WTC11 (cell line): ENCODE measurements around the gene COL18A1.
"Not testable (repeated sequence)": the region's sequence is repeated elsewhere in the genome, so short reads cannot be mapped to it uniquely, and the experiment has no call there.

Experiments used
- NR1H2 ChIP-seq: sonication (generic); formaldehyde crosslinking; IDR thresholded peaks from 2 replicates; pipeline ENCODE4 v1.9.0; 2021; ENCODE audit warnings: mild to moderate bottlenecking, moderate library complexity, missing genetic modification reagents
- SMAD4 ChIP-seq: sonication (generic); formaldehyde crosslinking; IDR thresholded peaks from 2 replicates; pipeline ENCODE4 v1.8.0; 2022; ENCODE audit warnings: mild to moderate bottlenecking, missing genetic modification reagents
- TEAD1 ChIP-seq: sonication (generic); formaldehyde crosslinking; IDR thresholded peaks from 2 replicates; pipeline ENCODE4 v1.8.0; 2022; ENCODE audit warnings: mild to moderate bottlenecking, missing genetic modification reagents
- TF ChIP-seq, protein P1 (sequence below): fragments of 200-600 bp; IDR thresholded peaks from 2 replicates; pipeline ENCODE4 v1.8.0; 2022; ENCODE audit warnings: antibody characterized with exemption
- TF ChIP-seq, protein P2 (sequence below): sonication (generic); formaldehyde crosslinking; IDR thresholded peaks from 2 replicates; pipeline ENCODE4 v1.8.0; 2022; ENCODE audit warnings: mild to moderate bottlenecking, missing genetic modification reagents
- TF ChIP-seq, protein P3 (sequence below): sonication (generic); formaldehyde crosslinking; IDR thresholded peaks from 2 replicates; pipeline ENCODE4 v1.8.1; 2022; ENCODE audit warnings: low read depth, missing genetic modification reagents, borderline replicate concordance

DNA sequence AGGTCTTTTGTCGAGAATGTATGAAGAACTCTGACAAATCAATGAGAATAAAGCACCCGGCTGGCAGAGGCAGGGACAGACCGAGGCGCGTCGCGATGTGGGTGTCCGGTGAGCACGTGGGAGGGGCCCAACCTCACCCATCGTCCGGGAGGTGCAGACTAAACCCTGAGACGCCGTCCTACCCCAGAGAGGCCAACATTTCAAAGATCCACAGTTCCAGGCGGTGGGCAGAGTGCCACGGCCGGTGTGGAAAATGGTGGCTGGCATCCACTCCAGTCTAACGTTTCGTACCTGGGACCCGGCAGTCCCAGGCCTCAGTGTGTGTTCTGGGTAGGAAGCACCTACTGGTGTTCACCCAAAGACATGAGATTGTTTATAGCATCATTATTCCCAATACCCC, 41.7 kb upstream of the COL18A1 start:
- TF ChIP-seq SMAD4, TEAD1, NR1H2: not testable (repeated sequence)
- TF ChIP-seq, protein P1, sequence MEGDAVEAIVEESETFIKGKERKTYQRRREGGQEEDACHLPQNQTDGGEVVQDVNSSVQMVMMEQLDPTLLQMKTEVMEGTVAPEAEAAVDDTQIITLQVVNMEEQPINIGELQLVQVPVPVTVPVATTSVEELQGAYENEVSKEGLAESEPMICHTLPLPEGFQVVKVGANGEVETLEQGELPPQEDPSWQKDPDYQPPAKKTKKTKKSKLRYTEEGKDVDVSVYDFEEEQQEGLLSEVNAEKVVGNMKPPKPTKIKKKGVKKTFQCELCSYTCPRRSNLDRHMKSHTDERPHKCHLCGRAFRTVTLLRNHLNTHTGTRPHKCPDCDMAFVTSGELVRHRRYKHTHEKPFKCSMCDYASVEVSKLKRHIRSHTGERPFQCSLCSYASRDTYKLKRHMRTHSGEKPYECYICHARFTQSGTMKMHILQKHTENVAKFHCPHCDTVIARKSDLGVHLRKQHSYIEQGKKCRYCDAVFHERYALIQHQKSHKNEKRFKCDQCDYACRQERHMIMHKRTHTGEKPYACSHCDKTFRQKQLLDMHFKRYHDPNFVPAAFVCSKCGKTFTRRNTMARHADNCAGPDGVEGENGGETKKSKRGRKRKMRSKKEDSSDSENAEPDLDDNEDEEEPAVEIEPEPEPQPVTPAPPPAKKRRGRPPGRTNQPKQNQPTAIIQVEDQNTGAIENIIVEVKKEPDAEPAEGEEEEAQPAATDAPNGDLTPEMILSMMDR, result not testable (repeated sequence)
- TF ChIP-seq, protein P2, sequence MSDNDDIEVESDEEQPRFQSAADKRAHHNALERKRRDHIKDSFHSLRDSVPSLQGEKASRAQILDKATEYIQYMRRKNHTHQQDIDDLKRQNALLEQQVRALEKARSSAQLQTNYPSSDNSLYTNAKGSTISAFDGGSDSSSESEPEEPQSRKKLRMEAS (CRISPR knock-in tag), result not testable (repeated sequence)
- TF ChIP-seq, protein P3, sequence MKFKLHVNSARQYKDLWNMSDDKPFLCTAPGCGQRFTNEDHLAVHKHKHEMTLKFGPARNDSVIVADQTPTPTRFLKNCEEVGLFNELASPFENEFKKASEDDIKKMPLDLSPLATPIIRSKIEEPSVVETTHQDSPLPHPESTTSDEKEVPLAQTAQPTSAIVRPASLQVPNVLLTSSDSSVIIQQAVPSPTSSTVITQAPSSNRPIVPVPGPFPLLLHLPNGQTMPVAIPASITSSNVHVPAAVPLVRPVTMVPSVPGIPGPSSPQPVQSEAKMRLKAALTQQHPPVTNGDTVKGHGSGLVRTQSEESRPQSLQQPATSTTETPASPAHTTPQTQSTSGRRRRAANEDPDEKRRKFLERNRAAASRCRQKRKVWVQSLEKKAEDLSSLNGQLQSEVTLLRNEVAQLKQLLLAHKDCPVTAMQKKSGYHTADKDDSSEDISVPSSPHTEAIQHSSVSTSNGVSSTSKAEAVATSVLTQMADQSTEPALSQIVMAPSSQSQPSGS, result not testable (repeated sequence)
